ENCODE measurements around the gene ANO8.

Gene ANO8

DNA sequence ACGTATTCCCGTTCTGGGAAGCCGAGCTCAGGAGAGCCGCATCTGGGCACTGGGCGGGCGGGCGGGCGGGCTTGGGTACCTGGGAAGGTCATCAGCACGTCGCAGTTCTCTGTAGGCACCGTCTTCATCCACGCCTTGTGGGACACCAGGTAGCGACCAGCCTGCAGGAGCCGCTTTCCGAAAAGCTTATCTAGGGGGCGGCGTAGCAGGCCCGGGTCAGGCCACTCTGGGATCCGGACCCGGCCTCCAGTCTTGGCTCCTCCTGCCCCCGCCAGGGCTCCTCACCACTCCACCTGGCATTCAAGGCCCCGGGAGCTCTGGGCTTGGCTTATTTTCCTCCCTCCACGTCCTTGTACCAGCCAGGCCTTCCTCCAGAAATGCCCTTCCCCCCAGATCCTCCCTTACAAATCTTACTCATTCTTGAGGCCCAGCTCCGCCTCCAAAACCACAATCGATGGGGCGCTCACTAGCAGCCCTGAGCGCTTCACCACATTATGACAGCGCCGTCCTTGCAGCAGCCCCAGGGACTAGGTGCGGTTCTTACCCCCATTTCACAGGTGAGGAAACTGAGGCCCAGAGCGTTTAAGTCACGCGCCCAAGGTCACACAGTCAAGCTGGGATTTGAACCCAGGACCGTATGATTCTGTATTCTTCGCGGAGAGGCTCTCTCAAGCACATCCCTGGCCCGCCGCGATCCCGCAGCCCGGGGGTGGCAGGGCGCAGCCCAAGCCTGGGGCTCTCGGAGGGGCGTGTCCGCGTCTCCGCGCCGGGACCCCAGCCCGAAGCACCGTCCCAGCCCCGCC, 843 bp downstream of the ANO8 start:
- no peak for TF ChIP-seq CTCF (IDR thresholded peaks at IDR 0.05; ENCODE audit: extremely low read depth, insufficient read depth, missing control alignments)
- in situ Hi-C loops (cut with MboI; ENCODE audit: low pct_unique_long_range_greater_than_20kb, low sequenced_read_pairs, unreplicated experiment) = no loop called here
- DNase-seq (ENCODE audit: low spot score) = peak; percentile 83

DNA sequence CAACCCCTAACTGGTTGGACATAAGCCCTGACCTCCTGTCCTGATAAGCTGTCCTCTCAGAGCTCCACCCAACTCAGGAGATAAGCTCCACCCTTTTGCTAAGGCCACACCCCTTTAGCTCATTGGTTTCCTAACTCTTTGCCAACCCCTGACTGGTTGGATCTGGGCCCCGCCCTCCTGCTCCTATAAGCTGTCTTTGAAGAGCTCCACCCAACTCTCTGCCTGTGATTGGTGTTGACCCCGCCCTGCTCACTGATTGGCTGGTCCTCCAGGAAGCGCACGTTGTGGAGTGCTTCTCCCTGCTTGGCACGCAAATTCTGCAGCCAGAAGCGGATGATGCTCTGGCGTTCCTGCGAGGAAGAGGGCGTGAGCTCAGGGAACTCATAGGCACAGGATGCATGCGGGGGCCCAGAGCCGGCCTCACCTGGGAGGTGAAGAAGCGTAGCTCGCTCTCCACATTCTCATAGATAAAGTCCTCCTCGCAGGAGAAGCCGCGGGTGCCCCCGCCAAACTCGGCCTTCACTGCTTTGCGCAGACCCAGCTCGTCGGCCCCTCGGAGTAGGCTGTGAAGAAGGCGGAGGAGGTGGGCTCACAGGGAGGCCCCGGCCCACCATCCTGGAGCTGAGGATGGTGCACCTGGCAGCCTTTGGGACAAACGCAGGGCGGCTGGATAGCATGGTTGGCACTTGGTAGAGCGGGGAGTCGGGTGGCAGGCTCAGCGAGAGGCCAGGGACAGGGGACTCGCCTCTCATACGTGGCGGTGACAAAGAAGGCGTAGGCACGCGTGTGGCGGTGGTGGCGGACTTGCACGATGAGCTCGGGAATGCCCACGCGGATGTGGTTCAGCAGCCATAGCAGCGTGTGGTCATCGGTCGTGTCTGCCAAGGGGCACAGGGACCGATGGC, 1.7 kb downstream of the ANO8 start:
- no peak for TF ChIP-seq CTCF (IDR thresholded peaks at IDR 0.05; ENCODE audit: extremely low read depth, insufficient read depth, missing control alignments)

GRCh38 chr19:17332360-17332676, 2.3 kb downstream of the ANO8 start:
- DNase-seq (ENCODE audit: low spot score) = no peak
- no peak for TF ChIP-seq CTCF (IDR thresholded peaks at IDR 0.05; ENCODE audit: extremely low read depth, insufficient read depth, missing control alignments)
- in situ Hi-C loops (cut with MboI; ENCODE audit: low pct_unique_long_range_greater_than_20kb, low sequenced_read_pairs, unreplicated experiment) = no loop called here

More for the DNA sequence above, 1.7 kb downstream of the ANO8 start:
- in situ Hi-C loops (cut with MboI; ENCODE audit: low pct_unique_long_range_greater_than_20kb, low sequenced_read_pairs, unreplicated experiment) = no loop called here
- peak; percentile 56 for DNase-seq (ENCODE audit: low spot score)

GRCh38 chr19:17331045-17331558, 3.6 kb downstream of the ANO8 start:
- TF ChIP-seq CTCF (IDR thresholded peaks at IDR 0.05; ENCODE audit: extremely low read depth, insufficient read depth, missing control alignments) = no peak
- no peak for DNase-seq (ENCODE audit: low spot score)

GRCh38 chr19:17330262-17331044, 4.2 kb downstream of the ANO8 start:
- in situ Hi-C loops (cut with MboI; ENCODE audit: low pct_unique_long_range_greater_than_20kb, low sequenced_read_pairs, unreplicated experiment) = no loop called here
- DNase-seq (ENCODE audit: low spot score) = no peak
- no peak for TF ChIP-seq CTCF (IDR thresholded peaks at IDR 0.05; ENCODE audit: extremely low read depth, insufficient read depth, missing control alignments)

More at GRCh38 chr19:17331045-17331558, 3.6 kb downstream of the ANO8 start:
- in situ Hi-C loops (cut with MboI; ENCODE audit: low pct_unique_long_range_greater_than_20kb, low sequenced_read_pairs, unreplicated experiment) = no loop called here

All from GM13977 (cell line).